SU-DHL-6 (cell line): Measurements from ENCODE around the gene EFEMP1.

Source experiments
- CTCF ChIP-seq: fragments of 200-600 bp; sonication (generic); IDR thresholded peaks from one replicate; pipeline ENCODE4 v1.5.1; 2017; ENCODE audit warnings: antibody characterized with exemption, mild to moderate bottlenecking, low read length, moderate library complexity; ENCODE audit not compliant: insufficient read depth, poor library complexity, severe bottlenecking
- EZH2phosphoT487 ChIP-seq: fragments of 200-600 bp; sonication (generic), shearing (Covaris generic); conservative IDR thresholded peaks from 2 replicates; pipeline ENCODE4 v1.6.1; 2018; ENCODE audit warnings: mild to moderate bottlenecking, antibody characterized with exemption, low read length, moderate library complexity, mixed read lengths

- no peak for TF ChIP-seq CTCF
- TF ChIP-seq EZH2phosphoT487: no peak
Observed at GRCh38 chr2:55865096-55865835, 58.3 kb downstream of the EFEMP1 start.
